GM18511 (cell line): Measurements from ENCODE around the gene CTBP1.
"Not testable (repeated sequence)": the region's sequence is repeated elsewhere in the genome, so short reads cannot be mapped to it uniquely, and the experiment has no call there.

Experiments
- ATAC-seq: cut with Tn5 transposase; IDR thresholded peaks from one replicate; pipeline ENCODE4 v1.9.1; 2021; ENCODE audit warnings: mild to moderate bottlenecking, moderate library complexity; ENCODE audit not compliant: unreplicated experiment

The CTBP1 gene

DNA sequence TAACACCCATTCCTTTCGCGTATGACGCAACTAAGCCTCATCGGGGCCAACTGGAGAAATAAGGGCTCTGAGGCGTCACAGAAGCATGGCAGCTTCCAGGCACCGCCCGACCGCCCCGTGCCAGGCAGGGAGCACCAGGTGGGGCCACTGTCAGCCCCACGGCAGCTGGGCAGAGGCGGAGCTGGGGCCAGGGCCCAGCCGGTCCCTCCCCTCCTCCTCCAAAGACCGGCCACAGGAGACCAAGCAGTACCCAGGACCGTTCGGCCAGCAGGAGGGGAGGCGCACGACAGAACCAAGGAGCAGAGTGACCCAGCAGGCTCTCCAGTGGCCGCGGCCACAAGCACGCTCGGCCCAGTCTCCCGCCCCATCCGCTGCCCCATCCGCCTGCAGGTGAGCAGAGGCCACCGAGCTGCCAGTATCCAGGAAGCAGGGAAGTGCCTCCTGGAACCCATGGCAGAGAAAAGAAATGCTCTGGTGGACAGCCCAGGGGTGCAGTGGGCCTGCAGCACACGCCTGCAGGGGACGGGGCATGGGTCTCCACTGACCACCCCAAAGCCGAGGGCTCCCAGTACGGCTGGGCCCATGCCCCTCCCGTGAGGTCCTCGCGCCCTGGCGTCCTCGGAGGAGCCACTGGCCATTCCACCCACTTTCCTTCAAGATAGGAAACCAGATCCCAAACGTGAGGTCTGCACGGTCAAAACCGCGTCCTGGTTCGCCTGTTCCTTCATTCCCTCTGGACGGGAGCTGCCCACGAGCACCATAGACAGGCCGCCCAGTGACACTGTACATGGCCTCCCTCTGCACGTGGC lies 9.6 kb downstream of the CTBP1 start:
- no peak for ATAC-seq

DNA sequence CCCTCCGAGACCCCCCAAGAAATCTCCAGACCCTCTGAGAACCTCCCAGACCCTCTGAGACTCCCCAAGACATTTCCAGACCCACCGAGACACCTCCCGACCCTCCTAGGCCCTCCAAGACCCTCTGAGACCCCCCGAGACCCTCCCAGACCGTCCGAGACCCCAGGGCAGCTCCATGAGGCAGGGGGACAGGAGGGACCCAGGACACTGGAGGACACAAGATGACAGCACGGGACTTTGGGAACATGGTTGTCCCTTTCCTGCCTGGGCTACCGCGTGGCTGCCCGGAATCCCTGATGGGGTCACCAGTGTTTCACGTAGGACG lies 10.3 kb downstream of the CTBP1 start:
- ATAC-seq, result no peak

DNA sequence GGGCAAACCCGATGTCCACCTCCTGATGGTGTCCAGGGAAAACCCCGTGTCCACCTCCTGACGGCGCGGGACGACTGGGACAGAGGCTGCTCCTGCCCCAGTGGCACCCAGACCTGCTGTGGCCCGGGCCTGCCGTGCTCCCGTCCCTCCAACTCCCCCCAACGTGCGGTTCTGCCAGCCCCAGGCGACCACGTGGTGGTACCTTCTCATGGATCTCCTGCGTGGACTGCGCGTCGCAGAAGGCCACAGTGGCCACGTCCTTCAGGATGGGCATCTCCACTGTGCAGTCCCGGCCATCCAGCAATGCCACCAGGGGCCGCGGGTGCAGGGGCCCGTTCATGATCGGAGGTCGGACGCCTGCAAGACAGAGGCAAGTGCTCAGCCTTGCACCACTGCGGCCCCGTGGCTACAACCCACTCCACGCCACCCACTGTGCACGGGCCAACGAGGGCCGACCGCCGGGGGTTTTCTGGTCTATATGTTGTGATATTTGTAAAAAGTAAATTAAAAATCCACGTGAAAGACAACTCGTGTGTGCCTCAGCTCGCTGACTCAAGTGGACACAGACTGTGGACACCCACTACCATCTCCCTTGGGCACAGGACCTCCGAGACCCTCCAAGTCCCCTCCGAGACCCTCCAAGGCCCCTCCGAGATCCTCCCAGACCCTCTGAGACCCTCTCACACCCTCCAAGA lies 10.8 kb downstream of the CTBP1 start:
- no peak for ATAC-seq

DNA sequence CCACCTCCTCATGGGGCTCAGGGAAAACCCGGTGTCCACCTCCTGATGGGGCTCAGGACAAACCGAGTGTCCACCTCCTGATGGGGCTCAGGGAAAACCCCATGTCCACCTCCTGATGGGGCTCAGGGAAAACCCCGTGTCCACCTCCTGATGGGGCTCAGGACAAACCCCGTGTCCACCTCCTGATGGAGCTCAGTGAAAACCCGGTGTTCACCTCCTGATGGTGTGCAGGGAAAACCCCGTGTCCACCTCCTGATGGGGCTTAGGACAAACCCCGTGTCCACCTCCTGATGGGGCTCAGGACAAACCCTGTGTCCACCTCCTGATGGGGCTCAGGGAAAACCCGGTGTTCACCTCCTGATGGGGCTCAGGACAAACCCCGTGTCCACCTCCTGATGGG lies 11.7 kb downstream of the CTBP1 start:
- not testable (repeated sequence) for ATAC-seq

- ATAC-seq, result not testable (repeated sequence)
Measured at GRCh38 chr4:1236836-1237235, 12.1 kb downstream of the CTBP1 start.

DNA sequence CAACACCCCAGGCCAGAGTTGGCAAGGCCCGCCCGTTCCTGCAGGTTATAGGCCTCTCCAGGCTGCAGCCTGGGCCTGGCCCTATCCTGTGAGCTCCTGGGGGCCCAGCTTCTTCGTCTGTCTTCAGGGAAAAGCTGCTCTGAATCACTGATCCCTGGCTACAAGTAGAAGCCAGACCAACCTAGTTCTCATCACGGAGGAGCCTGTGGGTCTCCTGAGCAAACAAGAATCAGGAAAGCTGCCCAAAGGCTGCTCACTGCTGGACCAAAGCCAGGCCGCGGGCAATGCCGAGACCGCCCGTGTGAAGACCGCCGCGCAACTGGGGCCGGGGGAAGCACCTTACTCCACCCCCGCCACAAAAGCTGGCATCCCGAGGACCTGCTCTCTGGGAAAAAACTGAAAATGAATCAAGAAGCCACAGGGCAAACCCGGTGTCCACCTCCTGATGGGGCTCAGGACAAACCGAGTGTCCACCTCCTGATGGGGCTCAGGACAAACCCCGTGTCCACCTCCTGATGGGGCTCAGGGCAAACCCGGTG lies 12.8 kb downstream of the CTBP1 start:
- no peak for ATAC-seq

GRCh38 chr4:1235381-1236102 lies 13.4 kb downstream of the CTBP1 start:
- ATAC-seq, result no peak

- ATAC-seq, result no peak
Measured at GRCh38 chr4:1234811-1235292, 14.1 kb downstream of the CTBP1 start.

DNA sequence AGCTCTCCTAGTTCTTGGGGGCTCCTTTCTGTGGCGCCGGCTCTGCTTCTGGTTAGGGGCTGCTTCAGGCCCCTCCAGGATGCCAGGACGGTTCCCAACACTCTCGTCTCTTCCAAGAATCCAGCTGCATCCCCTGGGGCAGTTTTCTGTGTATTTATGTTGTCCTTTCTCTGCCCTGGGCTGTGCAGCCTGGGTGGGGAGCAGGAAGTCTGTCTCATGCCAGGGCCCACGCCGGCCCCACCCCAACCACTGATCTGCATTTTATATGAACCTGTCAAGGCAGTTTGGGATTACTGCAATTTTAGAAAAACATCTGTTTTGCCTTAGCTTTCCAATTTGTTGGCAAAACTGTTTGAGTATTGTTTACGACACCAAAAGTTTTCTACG lies 14.6 kb downstream of the CTBP1 start:
- ATAC-seq, result no peak

DNA sequence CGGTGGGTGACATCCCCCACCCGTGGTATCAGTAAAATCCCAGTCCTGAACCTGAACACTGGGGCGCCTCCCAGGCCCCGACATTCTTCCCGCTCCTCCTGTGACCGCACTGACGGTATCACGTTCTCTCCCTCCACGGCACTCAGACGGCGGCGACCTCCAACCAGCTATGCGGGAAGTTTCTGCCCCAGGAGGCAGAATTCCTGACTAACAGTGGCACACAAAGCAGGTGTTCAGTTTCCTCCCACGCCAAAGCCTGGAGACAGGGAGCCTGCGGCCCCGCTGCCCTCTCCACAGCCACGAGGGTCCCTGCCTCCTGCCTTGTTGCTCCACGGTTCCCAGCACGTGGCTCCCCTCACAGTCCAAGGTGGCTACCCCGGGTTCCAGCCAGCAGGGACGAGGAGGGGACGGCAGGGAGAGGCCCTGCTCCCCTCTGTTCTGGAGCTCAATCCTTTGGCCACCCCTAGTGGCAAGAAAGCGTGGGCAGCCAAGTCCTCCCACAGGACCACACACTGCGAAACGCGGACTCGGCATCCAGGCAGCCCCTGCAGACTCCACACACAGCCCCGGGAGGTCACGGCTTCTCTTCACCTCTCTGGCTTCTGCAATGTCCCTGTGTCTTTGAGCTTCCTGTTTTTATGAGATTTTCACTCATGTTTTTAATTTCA lies 15.2 kb downstream of the CTBP1 start:
- ATAC-seq, result no peak

- ATAC-seq, result no peak
Measured at GRCh38 chr4:1232661-1233621, 16.0 kb downstream of the CTBP1 start.

DNA sequence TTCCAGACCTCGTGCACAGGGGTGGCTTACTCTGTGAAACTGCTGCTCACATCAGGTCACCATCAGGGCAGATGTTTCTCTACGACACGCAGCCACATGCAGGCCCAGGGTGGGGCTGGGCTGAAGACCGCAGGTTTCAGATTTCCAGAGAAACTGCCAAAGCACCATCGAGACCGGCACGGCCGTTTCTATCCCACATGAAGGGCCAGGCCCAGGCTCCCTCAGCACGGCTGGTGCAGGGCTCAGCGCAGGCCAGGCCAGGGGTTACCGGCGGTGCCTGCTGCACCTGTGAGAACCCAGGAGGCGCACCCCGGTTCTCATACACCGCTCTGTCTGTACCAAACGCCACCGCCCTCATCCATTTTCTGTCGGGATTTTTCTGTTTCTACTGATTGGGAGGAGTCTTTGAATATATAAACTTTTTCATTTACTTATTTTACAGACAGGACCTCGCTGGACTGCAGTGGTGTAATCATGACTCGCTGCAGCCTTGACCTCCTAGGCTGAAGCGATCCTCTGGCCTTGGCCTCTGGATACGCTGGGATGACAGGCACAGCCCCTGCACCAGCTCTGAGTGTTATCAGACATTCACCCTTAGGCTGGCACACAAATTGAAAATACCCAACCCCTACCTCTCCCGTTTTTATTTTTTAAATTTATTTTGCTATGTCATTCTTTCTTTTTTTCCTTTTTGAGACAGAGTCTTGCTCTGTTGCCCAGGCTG lies 17.1 kb downstream of the CTBP1 start:
- no peak for ATAC-seq

GRCh38 chr4:1230971-1231636 lies 17.8 kb downstream of the CTBP1 start:
- ATAC-seq, result no peak

DNA sequence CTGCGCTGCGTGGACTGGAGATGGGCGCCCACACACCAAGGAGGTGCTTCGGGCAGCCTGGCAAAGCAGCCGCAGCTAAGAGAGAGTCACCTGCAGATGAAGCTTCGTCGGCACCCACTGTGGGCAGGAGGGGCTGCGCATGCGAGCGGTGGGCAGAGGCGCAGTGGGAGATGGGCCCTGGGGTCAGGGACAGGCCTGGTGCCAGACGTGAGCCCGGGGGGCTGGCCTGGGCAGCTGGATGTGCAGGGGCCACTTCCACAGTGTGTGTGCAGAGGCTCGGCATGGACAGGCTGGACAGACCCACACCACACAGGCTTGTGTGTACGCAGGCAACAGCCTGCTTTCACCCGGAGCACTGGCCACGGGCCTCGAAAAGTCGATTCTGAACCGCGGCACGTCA lies 18.6 kb downstream of the CTBP1 start:
- ATAC-seq, result no peak

DNA sequence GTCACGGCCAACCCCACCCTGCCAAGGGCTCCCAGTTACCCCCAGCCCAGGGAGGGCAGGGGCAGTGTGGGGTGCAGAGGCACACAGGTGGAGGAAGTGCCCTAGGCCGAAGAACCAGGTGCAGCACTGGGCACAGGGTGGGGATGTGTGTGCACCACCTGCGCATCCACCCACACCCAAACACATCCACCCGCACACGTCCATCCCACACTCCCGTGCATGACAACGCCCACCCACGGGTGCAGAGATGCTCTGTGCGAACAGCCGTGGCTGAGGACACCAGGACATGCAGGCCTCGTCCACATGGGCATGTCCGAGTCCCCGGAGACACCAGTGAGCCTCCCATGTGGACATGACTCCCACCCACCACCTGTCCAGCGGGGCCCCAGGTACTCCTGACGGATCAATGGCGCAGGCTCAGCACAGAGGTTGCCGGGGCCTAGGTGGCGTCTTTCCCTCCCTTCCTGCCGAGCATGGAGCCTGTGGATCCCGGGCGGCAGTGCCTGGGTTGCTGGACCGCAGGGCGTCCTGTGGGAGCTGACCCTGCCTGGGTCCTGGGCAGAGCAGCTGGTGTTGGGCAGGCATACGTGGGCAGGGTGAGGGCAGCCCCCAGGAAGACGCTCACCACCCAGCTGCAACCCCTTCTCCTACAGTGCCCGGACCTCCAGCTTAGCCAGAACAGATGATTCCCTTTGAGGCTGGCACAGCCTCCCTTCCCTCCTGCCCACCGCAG lies 19.6 kb downstream of the CTBP1 start:
- ATAC-seq, result no peak

DNA sequence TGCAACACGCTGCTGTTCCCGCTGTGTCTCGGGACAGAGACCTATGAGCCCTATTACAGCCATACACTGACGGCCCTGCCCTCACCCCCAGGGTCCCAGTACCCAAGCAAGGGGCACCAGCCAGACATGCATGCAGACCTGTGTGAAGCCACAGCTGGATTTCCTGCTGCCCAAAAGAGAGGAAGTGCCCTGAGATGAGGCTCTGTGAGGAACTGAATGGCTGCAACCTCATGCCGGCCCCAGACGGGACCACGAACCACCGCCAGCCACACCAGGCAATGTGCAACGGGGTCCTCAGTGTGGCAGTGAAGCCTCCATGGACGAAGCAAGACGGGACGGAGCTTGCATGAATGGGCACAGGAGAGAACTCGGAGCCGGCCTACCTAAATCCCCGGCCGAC lies 21.1 kb downstream of the CTBP1 start:
- no peak for ATAC-seq

DNA sequence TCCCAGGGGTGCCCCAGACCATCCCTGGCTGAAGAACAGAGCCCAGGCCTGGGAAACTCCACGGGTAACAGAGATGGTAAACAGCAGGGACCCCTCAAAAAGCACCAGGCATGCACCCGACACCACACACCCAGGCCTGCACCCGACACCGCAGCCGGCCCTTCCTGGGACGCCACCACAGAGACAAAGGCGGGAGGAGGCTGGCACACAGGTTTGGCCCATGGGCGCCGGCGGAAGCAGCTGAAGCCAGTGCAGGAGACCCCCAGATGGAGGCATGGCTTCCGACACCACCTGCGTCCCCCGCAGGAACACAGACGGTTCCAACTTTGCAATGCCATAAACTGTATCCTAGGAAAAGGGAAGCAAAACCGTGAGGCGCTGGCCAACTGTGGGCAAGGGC lies 22.3 kb downstream of the CTBP1 start:
- ATAC-seq, result no peak

DNA sequence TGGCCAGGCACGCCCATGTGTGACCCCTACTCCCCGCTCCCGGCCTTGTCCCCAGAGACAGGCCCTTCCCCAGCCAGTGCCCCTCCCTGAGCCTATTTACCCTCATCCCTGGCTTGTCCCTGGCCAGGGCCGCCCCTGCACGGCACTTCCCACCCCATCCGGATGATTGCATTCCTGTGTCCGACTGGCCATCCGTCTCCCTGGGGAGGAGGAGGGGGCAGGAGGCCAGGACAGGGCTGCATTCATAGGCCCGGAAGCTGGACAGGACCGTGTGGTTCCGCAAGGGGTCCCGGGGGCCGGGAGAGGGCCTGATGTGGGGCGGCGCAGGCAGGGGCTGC lies 22.8 kb downstream of the CTBP1 start:
- ATAC-seq, result no peak
